Coronary artery (tissue), 2 donors: ENCODE data around the gene LENG1.
"Not testable (repeated sequence)": the region's sequence is repeated elsewhere in the genome, so short reads cannot be mapped to it uniquely, and the experiment has no call there.

Experiments used
- DNase-seq: peaks from one replicate; pipeline ENCODE4 v3.0.0-alpha.2; 2017; ENCODE audit warnings: low spot score
- H3K27ac ChIP-seq, 2 donors: fragments of 200-600 bp; sonication (generic); one replicate each; pipeline ENCODE4 v1.5.1; 2016 to 2019
- H3K4me3 ChIP-seq: fragments of 200-600 bp; sonication (generic); 2 replicates; pipeline ENCODE4 v1.5.1; 2016; ENCODE audit warnings: mild to moderate bottlenecking, moderate library complexity
- TF ChIP-seq, protein P1 (sequence below): fragments of 200-600 bp; sonication (generic); IDR thresholded peaks from one replicate; pipeline ENCODE4 v1.5.1; 2019; ENCODE audit warnings: antibody characterized with exemption

The LENG1 gene

DNA sequence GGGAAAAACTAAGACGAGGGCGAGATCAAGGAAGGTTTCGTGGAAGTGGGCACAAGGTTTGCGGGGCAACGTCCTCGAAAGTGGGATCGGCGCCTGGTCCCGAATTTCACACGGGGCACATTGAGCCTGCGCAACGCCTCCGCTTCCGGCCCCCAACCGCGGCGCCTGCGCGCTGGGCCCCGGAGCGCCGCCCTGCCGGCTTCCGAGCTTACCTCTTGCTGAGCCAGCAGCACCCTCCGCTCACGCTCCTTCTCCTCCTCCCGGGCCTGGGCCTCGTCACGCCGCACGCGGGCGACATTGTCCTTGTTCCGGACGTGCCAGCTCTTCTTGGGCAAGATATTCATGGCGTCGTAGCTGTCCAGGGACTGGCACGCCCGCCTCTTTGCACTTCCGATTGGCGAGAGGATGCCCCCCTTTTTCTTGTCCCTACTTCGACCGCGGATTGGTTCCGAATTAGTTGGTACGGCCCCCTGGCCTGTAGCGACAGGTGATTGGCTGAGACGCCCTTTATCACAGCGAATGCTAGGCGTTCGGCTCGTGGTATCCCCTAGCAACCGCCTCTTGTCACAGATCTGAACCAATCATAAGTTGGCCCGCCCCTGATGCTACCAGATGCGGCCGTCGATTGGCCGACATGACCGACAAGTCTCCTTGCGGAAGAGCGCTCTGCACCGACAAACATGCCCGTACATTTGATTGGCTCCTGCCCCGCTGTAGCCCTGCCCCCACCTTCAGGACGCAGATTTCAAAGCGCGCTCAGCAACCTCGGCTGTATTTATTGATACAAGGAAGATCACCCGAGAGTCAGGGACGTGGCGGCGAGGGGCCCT lies at the start of gene LENG1:
TSS of gene LENG1 (minus strand) at position 370 of the 830 bp plus-strand sequence. CDS start at position 344, 26 bp downstream.
- H3K4me3 ChIP-seq, result peak within 1 kb of the TSS; percentile 83
- H3K27ac ChIP-seq, result peak within 1 kb of the TSS; percentile 79 to 99
- peak; percentile 100 for DNase-seq
- TF ChIP-seq, protein P1, sequence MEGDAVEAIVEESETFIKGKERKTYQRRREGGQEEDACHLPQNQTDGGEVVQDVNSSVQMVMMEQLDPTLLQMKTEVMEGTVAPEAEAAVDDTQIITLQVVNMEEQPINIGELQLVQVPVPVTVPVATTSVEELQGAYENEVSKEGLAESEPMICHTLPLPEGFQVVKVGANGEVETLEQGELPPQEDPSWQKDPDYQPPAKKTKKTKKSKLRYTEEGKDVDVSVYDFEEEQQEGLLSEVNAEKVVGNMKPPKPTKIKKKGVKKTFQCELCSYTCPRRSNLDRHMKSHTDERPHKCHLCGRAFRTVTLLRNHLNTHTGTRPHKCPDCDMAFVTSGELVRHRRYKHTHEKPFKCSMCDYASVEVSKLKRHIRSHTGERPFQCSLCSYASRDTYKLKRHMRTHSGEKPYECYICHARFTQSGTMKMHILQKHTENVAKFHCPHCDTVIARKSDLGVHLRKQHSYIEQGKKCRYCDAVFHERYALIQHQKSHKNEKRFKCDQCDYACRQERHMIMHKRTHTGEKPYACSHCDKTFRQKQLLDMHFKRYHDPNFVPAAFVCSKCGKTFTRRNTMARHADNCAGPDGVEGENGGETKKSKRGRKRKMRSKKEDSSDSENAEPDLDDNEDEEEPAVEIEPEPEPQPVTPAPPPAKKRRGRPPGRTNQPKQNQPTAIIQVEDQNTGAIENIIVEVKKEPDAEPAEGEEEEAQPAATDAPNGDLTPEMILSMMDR, result no peak

DNA sequence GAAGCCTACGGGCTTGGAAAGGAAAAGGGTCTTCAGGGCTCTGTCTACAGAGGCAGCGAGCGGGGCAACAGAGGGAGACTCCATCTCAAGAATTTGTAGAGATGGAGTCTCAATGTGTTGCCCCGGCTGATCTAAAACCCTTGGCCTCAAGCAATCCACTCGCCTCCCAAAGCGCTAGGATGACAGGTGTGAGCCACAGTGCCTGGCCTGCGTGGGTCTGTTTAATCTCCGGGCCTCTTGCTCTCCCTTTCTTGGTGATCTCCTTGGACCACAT lies 49.2 kb upstream of the LENG1 start:
- no peak for DNase-seq
- no peak overlapping the region for H3K4me3 ChIP-seq
- TF ChIP-seq, protein P1, result no peak
- H3K27ac ChIP-seq, result peak overlapping the region; percentile 69 to 82

DNA sequence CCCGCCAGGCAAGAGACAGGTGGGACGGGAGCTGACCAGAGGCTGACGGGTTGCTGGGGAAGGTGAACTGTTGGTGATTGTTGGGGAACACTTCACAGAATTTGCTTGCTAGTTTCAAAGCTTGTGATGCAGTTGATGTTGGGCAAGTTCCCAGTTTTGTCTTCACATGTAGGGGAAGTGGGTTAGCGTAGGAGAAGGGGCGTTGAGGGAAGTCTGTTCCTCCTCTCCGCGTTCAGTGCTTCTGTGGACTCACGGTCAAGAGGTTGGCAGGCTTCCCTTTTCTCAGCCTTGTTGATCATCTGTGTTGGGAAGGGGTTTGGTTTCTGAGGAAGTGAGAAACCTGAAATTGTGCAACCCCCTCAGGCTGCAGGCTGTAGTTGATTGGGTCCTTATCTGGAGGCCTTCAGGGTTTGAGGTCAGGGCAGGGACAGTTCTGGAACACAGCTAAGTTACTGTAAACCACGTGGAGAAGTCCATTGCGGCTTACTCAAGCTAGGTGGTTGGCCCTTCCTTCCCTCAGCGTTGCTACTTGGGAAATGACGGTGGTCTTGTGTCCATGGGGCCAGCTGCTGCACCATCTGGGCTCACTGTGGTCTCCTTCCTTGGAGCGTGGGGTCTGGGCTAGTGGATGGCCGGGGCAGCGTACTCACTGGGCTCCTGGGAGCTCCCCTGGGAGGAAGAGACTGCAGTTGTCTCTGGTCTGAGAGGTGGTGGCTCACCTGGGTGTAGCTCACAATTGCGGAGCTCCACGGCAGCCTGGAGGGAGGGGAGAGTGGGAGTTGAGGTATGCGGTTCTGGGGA lies 48.7 kb upstream of the LENG1 start:
- TF ChIP-seq, protein P1, result no peak
- H3K27ac ChIP-seq, result peak overlapping the region; percentile 69 to 82
- H3K4me3 ChIP-seq, result no peak overlapping the region
- DNase-seq, result no peak

DNA sequence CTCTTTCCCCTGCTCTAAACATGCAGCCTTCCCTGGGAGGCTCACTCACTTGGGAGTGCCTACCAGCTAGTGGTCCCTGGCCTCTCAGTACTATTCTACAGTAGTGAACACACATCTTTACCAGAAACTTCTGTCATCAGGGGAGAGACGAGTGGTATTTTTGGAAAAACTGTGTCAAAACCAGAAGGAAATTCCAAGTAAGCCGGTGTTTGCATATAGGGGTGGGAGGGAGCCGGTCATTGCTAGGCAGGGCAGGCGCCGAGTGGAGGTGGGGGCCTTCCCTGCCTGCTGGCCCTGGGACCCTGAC lies 48.1 kb upstream of the LENG1 start:
- TF ChIP-seq, protein P1, result no peak
- H3K27ac ChIP-seq, result peak overlapping the region; percentile 34 to 78
- DNase-seq, result no peak
- H3K4me3 ChIP-seq, result no peak overlapping the region

DNA sequence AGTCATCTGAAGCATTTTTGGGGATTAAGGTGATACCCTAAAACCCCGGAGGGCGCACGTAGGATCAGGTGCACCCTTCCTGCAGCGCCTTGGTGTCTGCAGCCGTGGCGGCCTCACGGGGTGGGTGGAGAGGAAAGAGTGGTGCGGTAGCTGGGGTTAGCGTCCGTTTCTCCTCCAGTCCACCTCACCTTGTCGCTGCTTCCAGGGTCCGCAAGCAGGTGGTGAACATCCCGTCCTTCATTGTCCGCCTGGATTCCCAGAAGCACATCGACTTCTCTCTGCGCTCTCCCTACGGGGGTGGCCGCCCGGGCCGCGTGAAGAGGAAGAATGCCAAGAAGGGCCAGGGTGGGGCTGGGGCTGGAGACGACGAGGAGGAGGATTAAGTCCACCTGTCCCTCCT lies 47.7 kb upstream of the LENG1 start:
- H3K4me3 ChIP-seq, DNase-seq: not testable (repeated sequence)
- H3K27ac ChIP-seq, result peak overlapping the region; percentile 34 to 78

DNA sequence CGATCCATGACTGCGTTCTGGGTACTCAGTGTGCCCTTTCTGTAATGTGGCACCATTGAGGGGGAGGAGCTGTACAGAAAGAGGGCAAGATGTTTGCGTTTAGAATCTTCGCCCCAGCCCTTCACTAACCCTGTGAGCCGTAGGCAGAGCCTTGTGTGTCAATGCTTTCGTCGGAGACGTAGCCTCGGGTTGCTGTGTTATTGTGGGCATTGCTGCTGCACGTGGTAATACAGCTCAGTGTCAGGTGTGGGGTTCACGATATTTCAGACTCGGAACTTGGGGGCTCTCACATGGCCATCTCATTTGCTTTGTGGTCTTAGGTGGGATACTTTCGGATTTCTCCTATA lies 47.3 kb upstream of the LENG1 start:
- Histone ChIP-seq H3K4me3 (no peak overlapping the region), H3K27ac (peak overlapping the region in 1 of 2 donors; percentile 78)
- no peak for DNase-seq
- TF ChIP-seq, protein P1, result no peak

DNA sequence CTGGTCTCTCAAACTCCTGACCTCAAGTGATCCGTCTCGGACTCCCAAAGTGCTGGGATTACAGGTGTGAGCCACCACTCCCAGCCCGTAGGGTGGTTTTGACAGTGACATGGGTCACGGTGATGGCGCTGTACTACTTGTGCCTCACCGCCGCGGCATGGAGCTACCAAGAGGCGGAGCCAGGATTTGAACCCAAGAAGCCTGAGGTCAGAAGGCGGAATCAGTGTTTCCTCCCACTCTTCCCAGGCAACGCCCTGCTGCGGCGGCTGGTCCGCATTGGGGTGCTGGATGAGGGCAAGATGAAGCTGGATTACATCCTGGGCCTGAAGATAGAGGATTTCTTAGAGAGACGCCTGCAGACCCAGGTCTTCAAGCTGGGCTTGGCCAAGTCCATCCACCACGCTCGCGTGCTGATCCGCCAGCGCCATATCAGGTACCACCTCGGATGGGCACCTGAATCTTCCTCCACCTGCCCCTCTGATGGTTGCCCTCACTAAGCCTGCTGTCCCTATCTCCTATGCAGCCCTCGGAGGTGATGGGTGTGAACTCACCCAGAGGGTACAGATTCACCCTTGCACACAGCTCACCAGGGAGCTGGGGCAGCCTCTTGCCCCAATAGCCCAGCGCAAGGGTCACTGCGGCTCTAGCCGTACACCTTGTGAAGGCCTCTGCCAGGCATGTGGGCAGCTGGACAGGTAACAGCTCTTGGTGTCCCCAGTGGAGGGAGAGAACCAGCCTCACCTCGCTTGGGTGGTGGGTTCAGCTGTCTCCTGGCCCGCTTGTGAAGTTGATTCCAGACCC lies 46.7 kb upstream of the LENG1 start:
- TF ChIP-seq, protein P1, result no peak
- peak overlapping the region in 1 of 2 donors; percentile 78 for H3K27ac ChIP-seq

More for the DNA sequence above, 46.7 kb upstream of the LENG1 start:
- no peak overlapping the region for H3K4me3 ChIP-seq
- DNase-seq, result no peak
